Heart left ventricle (tissue), 13 donors: ENCODE results near the gene LIME1.

ENCODE experiments used
- CTCF ChIP-seq, 12 donors: fragments of 200-600 bp; sonication (generic) in 4 of 12; IDR thresholded peaks; one replicate each; pipeline versions ENCODE4 v1.5.0 to v1.8.0; 2018 to 2022; ENCODE audit warnings: antibody characterized with exemption in 12 of 12, mild to moderate bottlenecking in 5 of 12
- POLR2A ChIP-seq, 2 donors: fragments of 450-650 bp; IDR thresholded peaks; one replicate each; pipeline ENCODE4 v1.6.1; 2017; ENCODE audit warnings: antibody characterized with exemption in 2 of 2, mild to moderate bottlenecking in 2 of 2, moderate library complexity in 2 of 2
- donor health status: ischemic (EF 13 %, LVEDD 7.1; RV severe dilation, severe dysfunction).
- donor health status: DM: no; HTN: yes; CAD: no.
- donor health status: DM: no; HTN: no; CAD: no.
- donor health status: ischemic (EF 25% LVEDD 6.9; RV normal size, moderate dysfunction).
- donor health status: ischemic (EF 25% LVEDD 5.7; RV mildly dilated, moderate dysfunction).
- donor health status: ischemic (EF 35%, LVEDD 5.7; RV mildly dilated, moderate dysfunction).
- donor health status: nonischemic (EF 11% LVEDD 7.7; RV severe dilation, severe dysfunction).
- donor health status: DM: yes; HTN: yes; CAD: no.
- donor health status: PGD.
- donor health status: ischemic (EF 29% LVEDD 5.4; RV normal size, mild dysfunction).
- donor health status: nonischemic (EF 23%, LVEDD 6.1; RV moderate dilation, normal function).

DNA sequence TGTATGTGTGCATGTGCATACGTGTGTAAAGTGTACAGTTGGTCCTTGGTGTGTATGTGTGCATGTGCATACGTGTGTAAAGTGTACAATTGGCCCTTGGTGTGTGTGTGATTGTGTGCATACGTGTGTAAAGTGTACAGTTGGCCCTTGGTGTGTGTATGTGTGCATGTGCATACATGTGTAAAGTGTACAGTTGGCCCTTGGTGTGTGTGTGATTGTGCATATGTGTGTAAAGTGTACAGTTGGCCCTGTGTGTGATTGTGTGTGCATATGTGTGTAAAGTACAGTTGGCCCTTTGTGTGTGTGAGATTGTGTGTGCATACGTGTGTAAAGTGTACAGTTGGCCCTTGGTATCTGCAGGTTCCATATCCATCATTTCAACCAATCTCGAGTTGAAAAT, 5.1 kb upstream of the LIME1 start:
- no peak for TF ChIP-seq CTCF (IDR thresholded peaks at IDR 0.05)
- TF ChIP-seq POLR2A (IDR thresholded peaks at IDR 0.05): no peak
